ENCODE measurements around the gene LIFR.

The LIFR gene

GRCh38 chr5:38465061-38465460 is 91.4 kb downstream of the LIFR start:
- no peak for DNase-seq

DNA sequence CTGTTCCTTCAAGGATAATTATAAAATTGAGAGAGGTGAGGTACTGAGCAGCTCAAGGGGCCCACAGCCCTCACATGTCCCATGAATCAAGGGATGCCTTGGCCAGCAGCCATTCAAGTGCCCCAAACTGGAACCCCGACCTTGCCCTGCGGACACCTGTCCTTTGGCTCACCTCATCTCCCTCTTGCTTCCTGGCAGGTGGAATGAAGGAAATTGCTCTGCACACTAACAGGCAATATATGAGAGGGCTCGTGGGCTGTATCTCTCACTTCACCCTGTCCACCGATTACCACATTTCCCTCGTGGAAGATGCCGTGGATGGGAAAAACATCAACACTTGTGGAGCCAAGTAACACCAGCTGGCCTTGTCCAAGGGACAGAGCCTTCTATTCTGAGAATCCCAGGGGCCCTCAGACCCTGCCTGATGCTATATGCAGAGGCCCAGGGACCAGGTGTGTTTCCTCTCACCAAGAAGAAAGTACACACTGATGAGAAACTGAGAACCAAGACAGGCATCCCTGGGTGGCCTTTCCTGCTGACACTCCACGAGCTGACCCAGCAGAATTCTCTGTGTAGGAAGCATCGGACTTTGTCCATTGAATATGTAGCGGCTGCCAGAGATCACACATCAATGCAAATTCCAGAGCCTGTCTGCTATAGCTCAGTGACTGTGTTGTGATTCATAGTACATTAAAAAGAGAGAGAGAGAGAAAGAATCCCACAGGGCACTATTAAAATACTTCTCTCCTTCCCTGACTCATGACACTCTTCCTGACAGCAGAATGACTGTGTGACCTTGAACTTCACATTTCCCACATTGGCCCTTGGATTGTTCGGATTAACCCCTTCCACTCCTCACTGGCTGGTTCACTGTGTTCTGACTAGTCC is 92.6 kb downstream of the LIFR start:
- no peak for DNase-seq

- DNase-seq, result no peak
These were observed 93.3 kb downstream of the LIFR start for GRCh38 chr5:38462976-38463633.

- no peak for DNase-seq
These were observed 98.3 kb downstream of the LIFR start for GRCh38 chr5:38458174-38458573.

GRCh38 chr5:38456657-38457399 is 99.6 kb downstream of the LIFR start:
- no peak for DNase-seq

- no peak for DNase-seq
These were observed 100.6 kb downstream of the LIFR start for GRCh38 chr5:38455796-38456330.

DNA sequence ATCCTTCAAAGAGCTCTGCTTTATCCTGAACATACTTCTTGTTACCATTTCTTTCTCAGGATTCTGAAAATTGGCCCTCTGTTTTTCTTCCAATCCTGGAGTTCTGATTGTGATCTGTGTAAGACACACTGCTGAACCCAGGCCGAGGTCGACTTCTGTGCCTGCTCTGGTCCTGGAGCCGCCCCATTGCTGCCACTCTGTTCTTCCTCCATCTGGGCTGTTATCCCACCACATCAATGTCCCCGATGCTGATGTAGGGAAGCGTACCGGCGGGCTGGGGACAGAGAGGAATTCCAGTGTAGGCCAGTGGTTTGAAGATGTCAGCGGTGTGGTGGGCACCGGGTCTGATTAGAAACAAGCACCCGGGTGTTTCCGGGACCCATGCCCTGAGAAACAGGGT is 102.5 kb downstream of the LIFR start:
- DNase-seq, result no peak

GRCh38 chr5:38453506-38453905 is 102.9 kb downstream of the LIFR start:
- peak; percentile 22 for DNase-seq

DNA sequence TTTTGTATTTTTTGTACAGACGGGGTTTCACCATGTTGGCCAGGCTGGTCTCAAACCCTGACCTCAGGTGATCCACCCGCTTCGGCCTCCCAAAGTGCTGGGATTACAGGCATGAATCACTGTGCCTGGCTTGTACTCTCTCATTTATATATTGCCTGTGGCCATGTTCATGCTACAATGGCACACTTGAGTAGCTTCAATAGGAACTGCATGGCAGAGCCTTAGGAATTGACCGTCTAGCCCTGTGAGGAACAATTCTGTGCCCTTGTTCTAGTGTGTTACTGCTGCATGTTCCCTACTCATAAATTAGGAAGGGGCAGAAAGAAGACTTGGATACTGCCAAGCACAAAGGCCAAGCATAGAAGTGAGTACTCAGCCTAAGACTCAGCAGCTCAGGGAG is 104.2 kb downstream of the LIFR start:
- no peak for DNase-seq

DNA sequence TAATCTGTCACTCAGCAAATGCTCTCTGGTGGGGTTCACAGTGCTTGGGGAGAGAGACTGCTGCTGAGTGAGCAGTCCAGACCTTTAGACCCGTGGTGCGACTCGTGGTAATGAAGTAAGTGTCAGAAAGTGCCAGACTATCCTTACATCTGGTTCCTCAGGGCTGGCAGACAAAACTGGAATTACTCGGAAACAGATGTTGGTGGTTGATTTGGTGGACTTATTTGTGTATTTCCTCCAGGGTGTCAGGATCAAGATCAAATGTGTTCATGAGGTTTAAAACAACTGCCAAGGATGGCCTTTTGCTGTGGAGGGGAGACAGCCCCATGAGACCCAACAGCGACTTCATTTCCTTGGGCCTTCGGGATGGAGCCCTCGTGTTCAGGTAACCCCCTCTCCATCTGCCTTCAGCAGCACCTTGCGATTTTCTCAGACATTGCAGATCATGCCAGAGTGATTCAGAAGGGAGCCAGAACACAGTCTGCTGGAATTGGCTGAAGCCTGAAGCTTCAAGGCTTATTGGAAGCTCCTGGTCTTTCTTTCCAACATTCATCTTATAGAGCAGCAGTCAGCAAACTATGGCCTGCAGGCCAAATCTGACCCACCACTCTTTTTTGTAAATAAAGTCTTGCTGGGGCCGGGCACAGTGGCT is 105.2 kb downstream of the LIFR start:
- DNase-seq, result no peak

DNA sequence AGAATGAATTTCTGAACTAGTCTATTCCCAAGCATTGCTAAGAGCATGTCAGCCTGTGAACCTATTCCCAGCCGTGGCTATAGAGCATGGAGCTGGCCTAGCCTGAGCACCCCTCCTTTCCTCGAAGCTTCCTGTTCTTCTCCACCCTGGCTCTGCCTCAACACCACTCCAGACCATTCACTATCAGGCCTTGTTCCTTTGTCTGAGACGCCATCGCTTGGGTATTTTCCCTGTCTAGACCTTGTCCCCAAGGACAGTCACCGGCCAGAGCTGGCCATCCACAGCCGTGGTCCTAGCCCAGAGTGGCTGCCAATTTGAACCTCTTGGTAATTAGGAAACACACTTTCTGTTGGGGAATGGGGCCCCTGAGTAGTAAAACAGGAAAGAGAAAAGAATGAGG is 105.8 kb downstream of the LIFR start:
- no peak for DNase-seq

- DNase-seq, result no peak
These were observed 107.7 kb downstream of the LIFR start for GRCh38 chr5:38448568-38449350.

GRCh38 chr5:38447786-38448185 is 108.7 kb downstream of the LIFR start:
- DNase-seq, result no peak

GRCh38 chr5:38447056-38447455 is 109.4 kb downstream of the LIFR start:
- DNase-seq, result no peak

DNA sequence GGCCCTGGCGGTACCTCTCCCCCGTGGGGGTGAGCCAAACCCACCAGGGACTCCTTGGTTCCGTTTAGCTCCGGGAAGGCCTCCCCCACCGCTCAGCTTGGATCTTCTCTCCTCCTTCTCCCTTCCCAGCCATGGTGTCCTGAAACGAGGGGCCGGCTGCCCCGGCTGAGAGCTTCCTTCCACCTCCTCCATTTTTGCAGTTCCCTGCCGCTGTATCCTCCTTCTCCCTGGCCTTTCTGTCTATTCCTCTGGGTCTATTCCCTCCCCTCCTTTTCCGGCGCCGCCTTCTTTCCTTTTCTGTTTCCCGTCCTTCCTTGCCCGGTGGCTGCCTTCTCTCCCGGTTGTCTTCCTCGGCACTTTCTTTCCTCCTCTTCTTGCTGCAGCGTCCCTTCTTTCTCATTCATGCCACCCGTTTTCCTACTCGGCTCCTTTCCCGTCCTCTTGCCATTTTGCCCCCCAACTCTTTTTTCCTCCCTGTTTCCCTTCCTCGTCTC is 110.4 kb downstream of the LIFR start:
- DNase-seq, result no peak

GRCh38 chr5:38445374-38446028 is 110.9 kb downstream of the LIFR start:
- no peak for DNase-seq

GRCh38 chr5:38443390-38443789 is 113.1 kb downstream of the LIFR start:
- no peak for DNase-seq

DNA sequence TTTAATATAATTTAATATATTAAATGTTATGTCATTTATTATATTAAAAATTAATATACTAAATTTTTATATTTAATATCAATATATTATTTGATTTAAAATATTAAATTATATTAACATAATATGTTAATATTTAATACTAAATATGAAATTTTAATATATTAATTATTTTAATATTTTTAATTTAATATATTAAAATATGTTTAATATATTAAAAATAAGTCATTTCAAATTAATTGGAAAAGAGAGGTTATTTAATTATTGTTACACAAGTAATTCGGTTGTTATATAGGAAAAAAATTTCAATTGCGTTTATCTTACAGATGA is 114.2 kb downstream of the LIFR start:
- no peak for DNase-seq

DNA sequence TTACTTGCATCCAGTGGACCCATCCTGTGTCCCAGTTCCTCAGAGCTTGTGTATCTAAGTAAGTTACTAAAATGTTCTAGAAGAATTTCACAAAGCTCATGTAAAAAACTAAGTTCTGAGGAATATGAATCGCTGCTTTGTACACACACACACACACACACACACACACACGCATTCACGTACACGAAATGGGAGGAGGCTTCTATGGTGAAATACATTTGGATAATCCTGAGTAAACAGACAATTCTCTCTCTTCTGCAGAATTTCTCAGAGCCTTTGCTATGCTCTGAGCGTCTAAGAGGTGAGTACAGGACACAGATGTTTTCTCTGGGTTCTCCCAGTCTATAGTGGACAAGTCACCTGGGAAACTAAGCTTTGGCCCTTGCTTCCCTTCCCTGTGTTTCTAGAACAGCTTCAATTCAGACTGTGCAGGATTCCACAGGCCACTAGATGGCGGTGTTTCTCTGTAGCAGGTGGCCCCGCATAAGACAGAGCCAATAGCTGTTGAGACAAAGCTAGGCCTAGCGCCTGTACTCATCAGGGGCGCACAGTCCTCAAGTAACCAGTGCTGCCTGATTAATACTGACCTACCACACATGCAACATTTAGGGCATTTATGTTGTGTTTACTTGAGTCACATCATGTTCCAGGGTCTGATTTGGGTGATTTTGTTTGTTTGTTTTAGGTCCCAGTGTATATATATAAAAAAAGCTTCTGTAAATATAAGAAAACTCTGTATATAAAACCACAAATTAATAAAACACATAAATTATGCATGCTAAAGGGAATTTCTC is 114.8 kb downstream of the LIFR start:
- peak; percentile 77 for DNase-seq

DNA sequence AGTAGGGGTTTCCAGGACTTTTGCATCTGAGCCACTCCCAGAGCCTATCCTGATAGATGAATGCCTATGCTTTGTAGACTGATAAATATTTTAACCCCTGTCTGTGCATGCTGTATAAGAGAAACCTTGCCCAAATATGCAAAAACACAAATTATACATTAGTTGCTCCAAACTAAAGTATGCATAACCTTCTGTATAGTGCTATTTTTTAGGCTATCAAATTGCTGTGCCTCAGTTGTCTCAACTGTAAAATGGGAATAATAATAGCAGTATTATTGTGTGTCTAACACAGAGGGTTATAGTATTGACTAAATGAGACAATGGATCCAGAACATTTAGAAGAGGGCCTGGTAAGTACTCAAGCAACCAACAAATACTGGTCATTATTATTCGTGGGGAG is 117.7 kb downstream of the LIFR start:
- no peak for DNase-seq
